HEK293 (cell line): ENCODE data around the gene PON1.

ENCODE experiments used
- CTCF ChIA-PET: fragments of 350-600 bp; formaldehyde crosslinking; extraction: SDS; loops from one replicate; lab custom pipeline; 2021; ENCODE audit warnings: antibody characterized with exemption; lab: Yijun Ruan, JAX
- POLR2A ChIA-PET: fragments of 300-600 bp; formaldehyde crosslinking; extraction: SDS; loops from one replicate; lab custom pipeline; 2020; ENCODE audit warnings: antibody characterized with exemption, inconsistent platforms; lab: Yijun Ruan, JAX
- H3K27ac ChIP-seq: fragments of 200-500 bp; sonication (Bioruptor generic); 2 replicates; pipeline ENCODE4 v1.5.1; 2014; ENCODE audit warnings: low read depth, low read length, control low read depth, inconsistent platforms; ENCODE audit errors: extremely low read depth
- H3K36me3 ChIP-seq, 2 experiments: fragments of 200-500 bp in 1 of 2; sonication (Bioruptor generic) in 1 of 2; 1 replicate in 1 of 2; 2 replicates in 1 of 2; pipeline ENCODE4 v1.5.1; 2014 to 2017; ENCODE audit warnings: inconsistent platforms in 2 of 2, low read length in 2 of 2; ENCODE audit not compliant: control insufficient read depth in 2 of 2, insufficient read depth in 1 of 2
- H3K4me1 ChIP-seq: fragments of 200-500 bp; sonication (Bioruptor generic); 2 replicates; pipeline ENCODE4 v1.5.1; 2014; ENCODE audit warnings: mild to moderate bottlenecking, low read length, inconsistent platforms; ENCODE audit not compliant: control insufficient read depth, insufficient read depth
- H3K4me3 ChIP-seq: 2 replicates; pipeline ENCODE4 v1.5.1; 2011; ENCODE audit warnings: low read depth, mild to moderate bottlenecking, control low read depth, low read length, moderate library complexity
- H3K9me3 ChIP-seq: fragments of 200-500 bp; sonication (Bioruptor generic); 2 replicates; pipeline ENCODE4 v1.5.1; 2014; ENCODE audit warnings: low read depth, low read length, inconsistent platforms; ENCODE audit not compliant: control insufficient read depth, insufficient read depth
- GLIS1 ChIP-seq: fragments of 450-650 bp; formaldehyde crosslinking; IDR thresholded peaks from 2 replicates; pipeline ENCODE4 v1.5.1; 2016; ENCODE audit warnings: missing biosample characterization, missing genetic modification characterization
- HIC1 ChIP-seq: fragments of 450-650 bp; formaldehyde crosslinking; IDR thresholded peaks from 2 replicates; pipeline ENCODE4 v1.5.1; 2016; ENCODE audit warnings: missing biosample characterization, missing genetic modification characterization
- KLF16 ChIP-seq: fragments of 450-650 bp; formaldehyde crosslinking; IDR thresholded peaks from 2 replicates; pipeline ENCODE4 v1.5.1; 2017; ENCODE audit warnings: missing biosample characterization, missing genetic modification characterization
- MYNN ChIP-seq: fragments of 450-650 bp; formaldehyde crosslinking; IDR thresholded peaks from 2 replicates; pipeline ENCODE4 v1.5.1; 2016; ENCODE audit warnings: missing biosample characterization, missing genetic modification characterization, borderline replicate concordance
- OVOL3 ChIP-seq: fragments of 450-650 bp; formaldehyde crosslinking; IDR thresholded peaks from 2 replicates; pipeline ENCODE4 v1.5.1; 2016; ENCODE audit warnings: missing biosample characterization, missing genetic modification characterization
- TRIM28 ChIP-seq: IDR thresholded peaks from 2 replicates; pipeline ENCODE4 v1.6.1; 2011; ENCODE audit warnings: low read length, control low read depth, borderline replicate concordance
- ZBTB17 ChIP-seq: fragments of 450-650 bp; formaldehyde crosslinking; IDR thresholded peaks from 2 replicates; pipeline ENCODE4 v1.5.1; 2016; ENCODE audit warnings: missing biosample characterization, missing genetic modification characterization
- ZBTB26 ChIP-seq: fragments of 450-650 bp; formaldehyde crosslinking; optimal IDR thresholded peaks from 2 replicates; pipeline ENCODE3; 2016; ENCODE audit warnings: missing biosample characterization, mild to moderate bottlenecking, missing genetic modification characterization
- ZNF138 ChIP-seq: fragments of 450-650 bp; formaldehyde crosslinking; IDR thresholded peaks from 2 replicates; pipeline ENCODE4 v1.5.1; 2016; ENCODE audit warnings: missing biosample characterization, missing genetic modification characterization, borderline replicate concordance
- ZNF16 ChIP-seq: fragments of 450-650 bp; formaldehyde crosslinking; IDR thresholded peaks from 2 replicates; pipeline ENCODE4 v1.5.1; 2016; ENCODE audit warnings: low read depth, missing biosample characterization, missing genetic modification characterization
- ZNF169 ChIP-seq: fragments of 450-650 bp; formaldehyde crosslinking; IDR thresholded peaks from 2 replicates; pipeline ENCODE4 v1.5.1; 2016; ENCODE audit warnings: missing biosample characterization, missing genetic modification characterization
- ZNF184 ChIP-seq: fragments of 450-650 bp; IDR thresholded peaks from 2 replicates; pipeline ENCODE4 v1.5.1; 2018; ENCODE audit warnings: missing biosample characterization, mild to moderate bottlenecking, missing genetic modification characterization
- ZNF398 ChIP-seq: fragments of 450-650 bp; formaldehyde crosslinking; IDR thresholded peaks from 2 replicates; pipeline ENCODE4 v1.5.1; 2017; ENCODE audit warnings: missing biosample characterization, missing genetic modification characterization
- ZNF488 ChIP-seq: fragments of 450-650 bp; formaldehyde crosslinking; IDR thresholded peaks from 2 replicates; pipeline ENCODE4 v1.5.1; 2016; ENCODE audit warnings: missing biosample characterization, missing genetic modification characterization
- ZNF544 ChIP-seq: fragments of 450-650 bp; formaldehyde crosslinking; IDR thresholded peaks from 2 replicates; pipeline ENCODE4 v1.5.0; 2017; ENCODE audit warnings: missing biosample characterization, missing genetic modification characterization
- ZNF580 ChIP-seq: fragments of 450-650 bp; formaldehyde crosslinking; IDR thresholded peaks from 2 replicates; pipeline ENCODE4 v1.5.1; 2016; ENCODE audit warnings: missing biosample characterization, missing genetic modification characterization
- ZNF596 ChIP-seq: fragments of 450-650 bp; IDR thresholded peaks from 2 replicates; pipeline ENCODE4 v1.5.0; 2018; ENCODE audit warnings: missing biosample characterization, mild to moderate bottlenecking, missing genetic modification characterization, moderate library complexity
- ZNF600 ChIP-seq: fragments of 450-650 bp; formaldehyde crosslinking; IDR thresholded peaks from 2 replicates; pipeline ENCODE4 v1.5.1; 2016; ENCODE audit warnings: missing biosample characterization, missing genetic modification characterization
- ZNF645 ChIP-seq: fragments of 450-650 bp; formaldehyde crosslinking; IDR thresholded peaks from 2 replicates; pipeline ENCODE4; 2016; ENCODE audit warnings: missing biosample characterization, missing genetic modification characterization
- ZNF843 ChIP-seq: fragments of 450-650 bp; formaldehyde crosslinking; IDR thresholded peaks from 2 replicates; pipeline ENCODE4 v1.5.1; 2016; ENCODE audit warnings: missing biosample characterization, missing genetic modification characterization

The PON1 gene

GRCh38 chr7:95290166-95290830 lies 34.0 kb downstream of the PON1 start:
- Histone ChIP-seq H3K4me1 (no peaks in the 10 kb centered on the region), H3K27ac (no peak overlapping the region), H3K36me3 (peaks cover 0 to 3% of the 10 kb centered on the region in 2 experiments; a peak in 1 of 3 replicates), H3K9me3 (no peaks in the 10 kb centered on the region), H3K4me3 (no peak overlapping the region)
- CTCF ChIA-PET: interaction anchor here (0.6 to 0.7 kb wide), 2 partner anchors 273 to 1298 kb away, joined by 3 read pairs; no protein-coding TSS in a partner anchor
- TF ChIP-seq ZBTB17 (tag by site-specific recombination): no peak
- no peak for TF ChIP-seq ZNF184 (tag by site-specific recombination)
- TF ChIP-seq HIC1: no peak
- no peak for TF ChIP-seq KLF16
- no peak for TF ChIP-seq ZNF645 (tag by site-specific recombination)
- TF ChIP-seq TRIM28: no peak
- TF ChIP-seq ZNF843 (tag by site-specific recombination): no peak
- TF ChIP-seq ZNF596 (tag by site-specific recombination): no peak
- TF ChIP-seq ZNF138 (tag by site-specific recombination): no peak
- TF ChIP-seq ZNF600 (tag by site-specific recombination): no peak
- no peak for TF ChIP-seq ZBTB26 (tag by site-specific recombination)
- no peak for TF ChIP-seq OVOL3
- POLR2A ChIA-PET: no interaction called here

- Histone ChIP-seq H3K27ac (no peak overlapping the region), H3K9me3 (no peaks in the 10 kb centered on the region), H3K36me3 (peaks cover 0 to 3% of the 10 kb centered on the region in 2 experiments; a peak in 1 of 3 replicates), H3K4me1 (no peaks in the 10 kb centered on the region), H3K4me3 (no peak overlapping the region)
- TF ChIP-seq ZNF580 (tag by site-specific recombination) (no peak), ZNF488 (no peak)
- POLR2A ChIA-PET: no interaction called here
- CTCF ChIA-PET: interaction anchor here (0.6 to 0.7 kb wide), 2 partner anchors 14 to 682 kb away, joined by 3 to 4 read pairs; no protein-coding TSS in a partner anchor
Observed at GRCh38 chr7:95286096-95286495, 38.2 kb downstream of the PON1 start.

GRCh38 chr7:95279417-95279816 lies 44.9 kb downstream of the PON1 start:
- ChIA-PET POLR2A (no interaction called here), CTCF (no interaction called here)
- H3K4me3 ChIP-seq: no peak overlapping the region
- TF ChIP-seq ZNF398 (tag by site-specific recombination) (no peak), ZNF596 (tag by site-specific recombination) (no peak), ZNF169 (tag by site-specific recombination) (no peak), GLIS1 (no peak), ZNF16 (tag by site-specific recombination) (no peak), ZNF544 (tag by site-specific recombination) (no peak), MYNN (tag by site-specific recombination) (no peak)
- no peaks in the 10 kb centered on the region for H3K9me3 ChIP-seq
- H3K4me1 ChIP-seq: no peaks in the 10 kb centered on the region
- H3K36me3 ChIP-seq: no peaks in the 10 kb centered on the region
- no peak overlapping the region for H3K27ac ChIP-seq
